GM10266 (cell line): Measurements from ENCODE around the gene ASB13.

Source experiments
- DNase-seq: peaks from one replicate; pipeline ENCODE4 v3.0.0; 2012; ENCODE audit errors: extremely low spot score
- CTCF ChIP-seq: IDR thresholded peaks from 2 replicates; pipeline ENCODE4 v1.5.1; 2012; ENCODE audit warnings: mild to moderate bottlenecking, low read depth; ENCODE audit not compliant: control insufficient read depth, insufficient read depth; ENCODE audit errors: missing control alignments

The ASB13 gene

GRCh38 chr10:5684318-5684970 lies 18.0 kb upstream of the ASB13 start, which contains the start of gene TASOR2:
TSS of gene TASOR2 (plus strand) at chr10:5684838. CDS start at chr10:5720643, 35,805 bp downstream.
- no peak for TF ChIP-seq CTCF
- DNase-seq: peak; percentile 97

- TF ChIP-seq CTCF: no peak
- DNase-seq: no peak
Measured at GRCh38 chr10:5683065-5683464, 16.7 kb upstream of the ASB13 start.

GRCh38 chr10:5681930-5682329 lies 15.5 kb upstream of the ASB13 start:
- DNase-seq: no peak
- TF ChIP-seq CTCF: no peak

GRCh38 chr10:5679606-5680005 lies 13.2 kb upstream of the ASB13 start:
- no peak for DNase-seq
- no peak for TF ChIP-seq CTCF

- TF ChIP-seq CTCF: no peak
- DNase-seq: no peak
Measured at GRCh38 chr10:5679037-5679435, 12.6 kb upstream of the ASB13 start.

- TF ChIP-seq CTCF: no peak
- no peak for DNase-seq
Measured at GRCh38 chr10:5678397-5679036, 12.1 kb upstream of the ASB13 start.

GRCh38 chr10:5670662-5671375 lies 4.4 kb upstream of the ASB13 start:
- no peak for DNase-seq
- TF ChIP-seq CTCF: no peak
